ENCODE results near the gene SLC10A1.

GRCh38 chr14:69795691-69796090 is 1.4 kb downstream of the SLC10A1 start:
- TF ChIP-seq, protein P1, sequence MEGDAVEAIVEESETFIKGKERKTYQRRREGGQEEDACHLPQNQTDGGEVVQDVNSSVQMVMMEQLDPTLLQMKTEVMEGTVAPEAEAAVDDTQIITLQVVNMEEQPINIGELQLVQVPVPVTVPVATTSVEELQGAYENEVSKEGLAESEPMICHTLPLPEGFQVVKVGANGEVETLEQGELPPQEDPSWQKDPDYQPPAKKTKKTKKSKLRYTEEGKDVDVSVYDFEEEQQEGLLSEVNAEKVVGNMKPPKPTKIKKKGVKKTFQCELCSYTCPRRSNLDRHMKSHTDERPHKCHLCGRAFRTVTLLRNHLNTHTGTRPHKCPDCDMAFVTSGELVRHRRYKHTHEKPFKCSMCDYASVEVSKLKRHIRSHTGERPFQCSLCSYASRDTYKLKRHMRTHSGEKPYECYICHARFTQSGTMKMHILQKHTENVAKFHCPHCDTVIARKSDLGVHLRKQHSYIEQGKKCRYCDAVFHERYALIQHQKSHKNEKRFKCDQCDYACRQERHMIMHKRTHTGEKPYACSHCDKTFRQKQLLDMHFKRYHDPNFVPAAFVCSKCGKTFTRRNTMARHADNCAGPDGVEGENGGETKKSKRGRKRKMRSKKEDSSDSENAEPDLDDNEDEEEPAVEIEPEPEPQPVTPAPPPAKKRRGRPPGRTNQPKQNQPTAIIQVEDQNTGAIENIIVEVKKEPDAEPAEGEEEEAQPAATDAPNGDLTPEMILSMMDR (IDR thresholded peaks at IDR 0.05), result no peak
- TF ChIP-seq EZH2 (IDR thresholded peaks at IDR 0.05; ENCODE audit: borderline replicate concordance, insufficient read depth, low read depth, low read length, poor library complexity, severe bottlenecking), result no peak
